OCI-LY3 (cell line): Measurements from ENCODE around the gene PRR35.

Source experiments
- CTCF ChIP-seq: fragments of 200-600, 300-600 bp; sonication (generic); IDR thresholded peaks from 2 replicates; pipeline ENCODE4 v1.5.1; 2014; ENCODE audit warnings: antibody characterized with exemption, low read length, low read depth
- EZH2phosphoT487 ChIP-seq: fragments of 200-600 bp; shearing (Covaris generic); IDR thresholded peaks from 2 replicates; pipeline ENCODE4 v1.6.1; 2018; ENCODE audit warnings: antibody characterized with exemption, mixed run types, low read depth

GRCh38 chr16:563072-563644 is 3.0 kb downstream of the PRR35 start:
- TF ChIP-seq CTCF (no peak), EZH2phosphoT487 (no peak)
